Loucy (cell line): ENCODE data around the gene KCTD14.

Source experiments
- H2AFZ ChIP-seq: fragments of 200-600 bp; sonication (generic); 2 replicates; pipeline ENCODE4 v1.6.0; 2016; ENCODE audit warnings: antibody characterized with exemption, mild to moderate bottlenecking, low read length, moderate library complexity
- H3F3A ChIP-seq: fragments of 200-600 bp; 2 replicates; pipeline ENCODE4 v1.6.0; 2016; ENCODE audit warnings: antibody characterized with exemption, low read depth, mild to moderate bottlenecking
- H3K27me3 ChIP-seq: fragments of 200-600 bp; sonication (generic); 2 replicates; pipeline ENCODE4 v1.6.1; 2014; ENCODE audit warnings: low read length, mild to moderate bottlenecking; ENCODE audit not compliant: insufficient read depth, poor library complexity, severe bottlenecking
- H3K36me3 ChIP-seq: fragments of 200-600 bp; sonication (generic); 2 replicates; pipeline ENCODE4 v1.6.1; 2016; ENCODE audit warnings: low read length; ENCODE audit not compliant: insufficient read depth
- H3K4me1 ChIP-seq: fragments of 200-600 bp; sonication (generic); 2 replicates; pipeline ENCODE4 v1.5.1; 2014; ENCODE audit warnings: low read length, mild to moderate bottlenecking; ENCODE audit not compliant: insufficient read depth, poor library complexity, severe bottlenecking
- H3K4me2 ChIP-seq: fragments of 200-600 bp; sonication (generic); 2 replicates; pipeline ENCODE4 v1.6.0; 2014; ENCODE audit warnings: antibody characterized with exemption, low read length, low read depth, mild to moderate bottlenecking; ENCODE audit not compliant: poor library complexity, severe bottlenecking
- H3K4me3 ChIP-seq: fragments of 200-600 bp; sonication (generic); 2 replicates; pipeline ENCODE4 v1.5.1; 2014; ENCODE audit warnings: low read length, mild to moderate bottlenecking, mixed read lengths; ENCODE audit not compliant: poor library complexity, severe bottlenecking
- H3K79me2 ChIP-seq: fragments of 200-600 bp; sonication (generic); 2 replicates; pipeline ENCODE4 v1.6.1; 2014; ENCODE audit warnings: low read length; ENCODE audit not compliant: insufficient read depth
- H3K9ac ChIP-seq: fragments of 200-600 bp; sonication (generic); 2 replicates; pipeline ENCODE4 v1.6.0; 2014; ENCODE audit warnings: mild to moderate bottlenecking, low read depth, low read length, moderate library complexity; ENCODE audit not compliant: poor library complexity, severe bottlenecking
- H3K9me2 ChIP-seq: fragments of 200-600 bp; sonication (generic); replicated peaks from 2 replicates; pipeline ENCODE4 v1.6.1; 2016; ENCODE audit warnings: low read depth, low read length, mixed read lengths
- H3K9me3 ChIP-seq: fragments of 200-600 bp; sonication (generic); 2 replicates; pipeline ENCODE4 v1.6.1; 2014; ENCODE audit warnings: mild to moderate bottlenecking, antibody characterized with exemption, low read length, low read depth; ENCODE audit not compliant: insufficient read depth
- H4K20me1 ChIP-seq: fragments of 200-600 bp; sonication (generic); 2 replicates; pipeline ENCODE4 v1.6.0; 2014; ENCODE audit warnings: antibody characterized with exemption, low read length, mild to moderate bottlenecking; ENCODE audit not compliant: insufficient read depth, poor library complexity, severe bottlenecking
- EZH2phosphoT487 ChIP-seq: fragments of 200-600 bp; IDR thresholded peaks from 2 replicates; pipeline ENCODE4 v1.6.1; 2018; ENCODE audit warnings: antibody characterized with exemption, mild to moderate bottlenecking, moderate library complexity, borderline replicate concordance
- TF ChIP-seq, protein P1 (sequence below): fragments of 200-600 bp; sonication (generic); conservative IDR thresholded peaks from 2 replicates; pipeline ENCODE4 v1.5.1; 2014; ENCODE audit warnings: mild to moderate bottlenecking, antibody characterized with exemption, low read length

The KCTD14 gene

GRCh38 chr11:78023426-78023825 is 350 bp upstream of the KCTD14 start:
- H2AFZ ChIP-seq: no peak overlapping the region
- no peaks in the 10 kb centered on the region for H3K27me3 ChIP-seq
- no peak overlapping the region for H3K4me2 ChIP-seq
- H3K9me3 ChIP-seq: no peaks in the 10 kb centered on the region
- no peaks in the 10 kb centered on the region for H3K36me3 ChIP-seq
- H3K79me2 ChIP-seq: no peaks in the 10 kb centered on the region
- TF ChIP-seq, protein P1, sequence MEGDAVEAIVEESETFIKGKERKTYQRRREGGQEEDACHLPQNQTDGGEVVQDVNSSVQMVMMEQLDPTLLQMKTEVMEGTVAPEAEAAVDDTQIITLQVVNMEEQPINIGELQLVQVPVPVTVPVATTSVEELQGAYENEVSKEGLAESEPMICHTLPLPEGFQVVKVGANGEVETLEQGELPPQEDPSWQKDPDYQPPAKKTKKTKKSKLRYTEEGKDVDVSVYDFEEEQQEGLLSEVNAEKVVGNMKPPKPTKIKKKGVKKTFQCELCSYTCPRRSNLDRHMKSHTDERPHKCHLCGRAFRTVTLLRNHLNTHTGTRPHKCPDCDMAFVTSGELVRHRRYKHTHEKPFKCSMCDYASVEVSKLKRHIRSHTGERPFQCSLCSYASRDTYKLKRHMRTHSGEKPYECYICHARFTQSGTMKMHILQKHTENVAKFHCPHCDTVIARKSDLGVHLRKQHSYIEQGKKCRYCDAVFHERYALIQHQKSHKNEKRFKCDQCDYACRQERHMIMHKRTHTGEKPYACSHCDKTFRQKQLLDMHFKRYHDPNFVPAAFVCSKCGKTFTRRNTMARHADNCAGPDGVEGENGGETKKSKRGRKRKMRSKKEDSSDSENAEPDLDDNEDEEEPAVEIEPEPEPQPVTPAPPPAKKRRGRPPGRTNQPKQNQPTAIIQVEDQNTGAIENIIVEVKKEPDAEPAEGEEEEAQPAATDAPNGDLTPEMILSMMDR: no peak
- TF ChIP-seq EZH2phosphoT487: no peak
- H3F3A ChIP-seq: no peaks in the 10 kb centered on the region
- H3K9ac ChIP-seq: no peak overlapping the region
- no peak overlapping the region for H3K4me3 ChIP-seq
- no peaks in the 10 kb centered on the region for H3K4me1 ChIP-seq
- H3K9me2 ChIP-seq: no peaks in the 10 kb centered on the region
- H4K20me1 ChIP-seq: no peaks in the 10 kb centered on the region

DNA sequence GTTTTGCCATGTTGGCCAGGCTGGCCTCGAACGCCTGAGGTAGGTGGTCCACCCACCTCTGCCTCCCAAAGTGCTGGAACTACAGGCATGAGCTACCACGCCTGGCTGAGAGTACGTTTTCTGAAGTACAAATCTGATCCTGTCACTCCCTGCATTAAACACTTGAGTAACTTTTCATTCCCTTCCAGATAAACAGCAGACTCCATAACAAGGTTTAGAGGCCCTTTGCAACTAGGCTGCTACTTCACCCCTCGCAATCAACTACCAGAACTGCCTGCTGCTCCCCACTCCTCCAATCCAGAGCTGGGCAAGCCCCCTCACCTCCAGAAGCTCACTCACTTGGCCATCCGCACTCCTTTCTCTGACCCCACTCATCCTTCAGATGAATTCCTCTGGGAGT is 1.5 kb downstream of the KCTD14 start:
- no peak overlapping the region for H3K4me2 ChIP-seq
- H3K4me1 ChIP-seq: no peaks in the 10 kb centered on the region
- no peaks in the 10 kb centered on the region for H3K79me2 ChIP-seq
- no peaks in the 10 kb centered on the region for H3K36me3 ChIP-seq
- no peaks in the 10 kb centered on the region for H3K9me3 ChIP-seq
- no peak overlapping the region for H2AFZ ChIP-seq
- no peaks in the 10 kb centered on the region for H3K27me3 ChIP-seq
- TF ChIP-seq EZH2phosphoT487: no peak
- TF ChIP-seq, protein P1: no peak
- no peak overlapping the region for H3K4me3 ChIP-seq
- no peak overlapping the region for H3K9ac ChIP-seq
- no peaks in the 10 kb centered on the region for H3F3A ChIP-seq
- no peaks in the 10 kb centered on the region for H3K9me2 ChIP-seq
- no peaks in the 10 kb centered on the region for H4K20me1 ChIP-seq

- H3K9me3 ChIP-seq: no peaks in the 10 kb centered on the region
- no peak overlapping the region for H3K9ac ChIP-seq
- no peak overlapping the region for H2AFZ ChIP-seq
- H3K4me1 ChIP-seq: no peaks in the 10 kb centered on the region
- no peaks in the 10 kb centered on the region for H3F3A ChIP-seq
- H3K9me2 ChIP-seq: no peaks in the 10 kb centered on the region
- H3K4me2 ChIP-seq: no peak overlapping the region
- H3K36me3 ChIP-seq: no peaks in the 10 kb centered on the region
- H3K4me3 ChIP-seq: no peak overlapping the region
- no peaks in the 10 kb centered on the region for H3K79me2 ChIP-seq
- TF ChIP-seq EZH2phosphoT487: no peak
- H4K20me1 ChIP-seq: no peaks in the 10 kb centered on the region
- H3K27me3 ChIP-seq: no peaks in the 10 kb centered on the region
Observed at GRCh38 chr11:78020246-78020645, 2.8 kb downstream of the KCTD14 start.

DNA sequence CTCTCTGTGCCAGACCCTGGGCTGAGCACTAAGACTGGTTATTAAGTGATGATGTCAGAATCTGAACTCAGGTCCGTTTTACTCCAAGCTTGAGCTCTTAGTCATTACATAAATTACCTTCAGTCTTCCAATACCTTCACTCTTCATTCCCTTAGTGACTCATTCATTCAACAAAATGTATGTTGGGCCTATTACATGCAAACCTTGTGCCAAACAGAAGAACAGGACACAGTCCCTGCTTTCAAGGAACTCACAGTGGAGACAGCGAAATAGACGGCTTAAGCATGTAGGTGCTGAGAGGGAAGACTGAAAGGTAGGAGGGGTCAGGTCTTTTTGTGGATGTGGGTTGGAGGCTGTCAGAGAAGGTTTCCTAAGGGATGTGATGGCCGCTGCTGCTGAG is 3.3 kb downstream of the KCTD14 start:
- TF ChIP-seq EZH2phosphoT487: no peak
- TF ChIP-seq, protein P1: no peak
- Histone ChIP-seq H3K4me2 (no peak overlapping the region), H3K9me2 (no peaks in the 10 kb centered on the region)

More for the DNA sequence above, 3.3 kb downstream of the KCTD14 start:
- H3K79me2 ChIP-seq: no peaks in the 10 kb centered on the region
- H3K9ac ChIP-seq: no peak overlapping the region
- no peaks in the 10 kb centered on the region for H3K36me3 ChIP-seq
- H3K9me3 ChIP-seq: no peaks in the 10 kb centered on the region
- H3K4me1 ChIP-seq: no peaks in the 10 kb centered on the region
- no peaks in the 10 kb centered on the region for H3K27me3 ChIP-seq
- no peaks in the 10 kb centered on the region for H4K20me1 ChIP-seq
- H3K4me3 ChIP-seq: no peak overlapping the region
- H2AFZ ChIP-seq: no peak overlapping the region
- H3F3A ChIP-seq: no peaks in the 10 kb centered on the region
